ENCODE data around the gene JAK1. TPM values are rescaled to one million over a fixed set of nuclear protein-coding genes. Genes with fewer than 3 reads are reported as not detected.
A peak's percentile ranks its signal among the peaks of the same experiment; 100 is the strongest.

JAK1 gene
- total RNA-seq (2021; fragmentation: NEBNext Ultra II Directional; extraction: Animal tissue kit (Norgen Biotek cat#: 25700)) (22.5 and 24.5 TPM in 2 replicates), polyA plus RNA-seq (2011; rRNA removed) (7.3 and 7.8 TPM in 2 replicates), polyA minus RNA-seq (2011; rRNA and poly(A)+ RNA removed) (16.5 and 28.6 TPM in 2 replicates)
- 8.5 TPM for polyA plus RNA-seq (2011; cell fraction: cytosol; rRNA removed)
- 11.7 TPM for polyA plus RNA-seq (2011; cell fraction: nucleus; rRNA removed)
- polyA plus RNA-seq (2012, experiment 1 of 2): 10.6 to 13.5 TPM (median 12.2 TPM) in 4 replicates
- 1.0 TPM for polyA plus RNA-seq (2012, experiment 2 of 2)
- polyA plus RNA-seq (2013, experiment 1 of 2): 10.1 TPM
- polyA plus RNA-seq (2013, experiment 2 of 2): 10.1 TPM
- 15.0 TPM for polyA minus RNA-seq (2011; cell fraction: cytosol; rRNA and poly(A)+ RNA removed)
- polyA minus RNA-seq (2011; cell fraction: nucleus; rRNA and poly(A)+ RNA removed): 33.7 TPM
- long read RNA-seq, experiment 1, partial matches to known transcripts: 12 of 24 reads
- long read RNA-seq, experiment 1, other reads (novel, unspliced or antisense): 12 of 24 reads
- long read RNA-seq, experiment 2, partial matches to known transcripts: 3 of 3 reads
- long read RNA-seq, experiment 2, other reads (novel, unspliced or antisense): 0 of 3 reads

DNA sequence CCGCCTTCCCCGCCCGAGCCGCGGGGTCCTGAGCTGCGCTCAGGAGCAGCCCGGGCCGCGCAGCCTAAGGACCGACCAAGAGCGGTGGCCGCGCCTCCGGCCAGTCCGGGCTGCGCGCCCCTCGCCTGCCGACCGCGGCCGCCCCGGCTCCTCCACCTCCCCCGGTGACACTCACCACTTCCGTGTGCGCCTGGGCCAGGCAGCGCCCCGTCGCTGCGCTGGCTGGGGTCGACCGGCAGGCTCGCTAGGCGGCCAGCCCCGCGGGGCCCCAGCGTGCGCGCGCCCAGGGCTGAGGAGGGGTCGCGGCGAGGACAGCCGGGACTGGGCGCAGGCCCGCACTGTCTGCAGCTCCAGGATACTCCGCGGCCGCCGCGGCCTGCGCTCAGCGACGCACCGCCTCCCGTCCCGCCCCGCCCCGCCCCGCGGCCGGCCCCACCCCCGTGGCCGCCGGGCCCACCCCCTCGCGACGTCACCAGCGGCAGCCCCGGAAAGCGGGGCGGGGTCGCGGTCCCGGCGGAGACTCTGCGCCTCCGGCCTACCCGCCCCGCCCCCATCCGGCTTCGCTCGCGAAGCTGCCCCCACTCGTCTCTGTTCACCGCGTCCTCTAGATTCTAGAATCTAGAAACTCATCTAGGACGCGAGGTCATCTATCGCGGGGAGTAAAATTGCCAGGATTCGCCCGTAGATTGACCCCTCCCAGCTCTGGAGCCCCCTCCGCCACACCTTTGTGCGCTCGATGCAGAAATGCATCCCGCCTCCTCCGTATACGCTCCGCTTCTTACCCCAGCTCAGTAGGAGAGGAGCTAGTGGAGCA lies at the start of gene JAK1:
Gene JAK1, minus strand, starts transcription at position 392 of the 814 bp plus-strand sequence. CDS start 80,285 bp downstream, outside the sequence.
- peak within 1 kb of the TSS; percentile 49; the same call in 1 of the 2 replicates for H3K27ac ChIP-seq (ENCODE audit: low read depth, low read length)
- TF ChIP-seq JUND (IDR thresholded peaks at IDR 0.05; ENCODE audit: low read length) (no peak), CEBPB (IDR thresholded peaks at IDR 0.05; ENCODE audit: low read depth, low read length) (no peak), CTBP2 (IDR thresholded peaks at IDR 0.05; ENCODE audit: borderline replicate concordance, insufficient read depth, insufficient read length, low read length) (no peak), TEAD4 (IDR thresholded peaks at IDR 0.05; ENCODE audit: low read depth, low read length) (no peak), SIRT6 (IDR thresholded peaks at IDR 0.05; ENCODE audit: low read length) (no peak), YY1 (IDR thresholded peaks at IDR 0.05; ENCODE audit: low read depth, low read length) (no peak), RAD21 (IDR thresholded peaks at IDR 0.05 in 1 of 2, conservative IDR thresholded peaks at IDR 0.05 in 1 of 2; ENCODE audit: low read depth in 2 of 2, low read length in 2 of 2) (no peak; a peak in 1 of 4 replicates), HDAC2 (IDR thresholded peaks at IDR 0.05; ENCODE audit: borderline replicate concordance in 1 of 2, low read depth in 2 of 2, low read length in 2 of 2) (no peak; a peak in 1 of 4 replicates)

More for the DNA sequence above, at the start of gene JAK1:
- Histone ChIP-seq H2BK5ac (ENCODE audit: low read depth, low read length) (no peak within 1 kb of the TSS; the same call in 1 of the 2 replicates), H3K79me1 (ENCODE audit: low read depth, low read length) (no peaks in the 10 kb centered on the region), H3K36me3 (ENCODE audit: control insufficient read depth in 2 of 4, insufficient read depth in 4 of 4, low read length in 3 of 4) (no peaks in the 10 kb centered on the region), H3K23ac (ENCODE audit: insufficient read length) (no peak within 1 kb of the TSS), H3K9ac (replicated peaks in 1 of 4; ENCODE audit: extremely low read depth in 1 of 4, low read depth in 3 of 4, low read length in 3 of 4) (peak within 1 kb of the TSS; percentile 55 to 86 (median 72)), H4K91ac (replicated peaks; ENCODE audit: insufficient read length, low read length) (no peak within 1 kb of the TSS), H2AFZ (ENCODE audit: low read length) (peak within 1 kb of the TSS; percentile 76), H4K8ac (ENCODE audit: extremely low read depth, insufficient read depth, low read length) (peak within 1 kb of the TSS; percentile 81; the same call in 1 of the 2 replicates), H2BK20ac (ENCODE audit: low read length) (no peak within 1 kb of the TSS; the same call in 1 of the 2 replicates), H3K23me2 (ENCODE audit: low read depth, low read length) (peaks cover 7% of the 10 kb centered on the region), H3K18ac (ENCODE audit: extremely low read depth, low read length) (peak within 1 kb of the TSS; percentile 81; the same call in 1 of the 2 replicates), H3K4me2 (ENCODE audit: insufficient read depth in 1 of 2, low read depth in 2 of 2, low read length in 2 of 2) (peak within 1 kb of the TSS; percentile 84 to 91), H2BK15ac (ENCODE audit: low read length) (no peak within 1 kb of the TSS; the same call in 1 of the 2 replicates), H3K4me3 (ENCODE audit: extremely low read depth in 1 of 4, insufficient read depth in 2 of 4, low read depth in 3 of 4, low read length in 4 of 4) (peak within 1 kb of the TSS; percentile 74 to 93 (median 82)), H2BK120ac (replicated peaks; ENCODE audit: low read depth, low read length) (peak within 1 kb of the TSS; percentile 45), H2AK5ac (ENCODE audit: low read depth, low read length) (no peak within 1 kb of the TSS), H3K4me1 (replicated peaks in 1 of 4; ENCODE audit: control insufficient read depth in 3 of 4, insufficient read depth in 4 of 4, low read length in 3 of 4) (peaks cover 0 to 7% (median 3%) of the 10 kb centered on the region in 4 experiments; a peak in 4 of 7 replicates), H3K4ac (replicated peaks; ENCODE audit: insufficient read length, low read depth, low read length) (peak within 1 kb of the TSS; percentile 91), H2BK12ac (ENCODE audit: low read depth, low read length) (peak within 1 kb of the TSS; percentile 46), H3K27me3 (replicated peaks in 1 of 4; ENCODE audit: control insufficient read depth in 3 of 4, extremely low read depth in 1 of 4, insufficient read depth in 3 of 4, low read length in 3 of 4) (peaks cover 0 to 19% (median 3%) of the 10 kb centered on the region in 4 experiments; a peak in 5 of 7 replicates), H3K9me3 (ENCODE audit: insufficient read depth in 2 of 2, low read depth in 1 of 2, low read length in 1 of 2) (no peaks in the 10 kb centered on the region), H3K56ac (replicated peaks; ENCODE audit: insufficient read length, low read depth, low read length) (no peak within 1 kb of the TSS), H3K14ac (ENCODE audit: insufficient read length) (no peak within 1 kb of the TSS), H4K20me1 (replicated peaks in 1 of 2; ENCODE audit: control insufficient read depth in 1 of 2, insufficient read depth in 2 of 2, low read length in 2 of 2) (peaks cover 4 to 7% of the 10 kb centered on the region in 2 experiments), H4K5ac (ENCODE audit: insufficient read length, low read depth, low read length) (peak within 1 kb of the TSS; percentile 78), H3K79me2 (ENCODE audit: control insufficient read depth in 1 of 2, insufficient read depth in 2 of 2, low read length in 2 of 2) (peaks cover 0 to 15% of the 10 kb centered on the region in 2 experiments; a peak in 2 of 4 replicates)
- ChIA-PET CTCF (ENCODE audit: partially characterized antibody) (interaction anchor here (0.7 to 1.3 kb wide), 5 partner anchors 9 to 71 kb away, joined by 3 to 4 read pairs (median 4); no protein-coding TSS in a partner anchor), POLR2A (ENCODE audit: partially characterized antibody) (interaction anchor here (0.6 to 2.0 kb wide), 11 partner anchors 9 to 182 kb away, joined by 3 to 7 read pairs (median 3); no protein-coding TSS in a partner anchor)
- 2% methylated on average over 47 of the region's 100 CpGs; no CpG with 5 or more reads in 1 of the 2 experiments for WGBS, 2 experiments (ENCODE audit: extremely low coverage in 1 of 2, insufficient coverage in 1 of 2, insufficient read length in 1 of 2, insufficient replicate concordance in 2 of 2, low coverage in 1 of 2, low lambda C conversion rate in 2 of 2, missing lambda C conversion rate in 1 of 2)
- FAIRE-seq: no peak
- peak; percentile 34 to 87 for DNase-seq (ENCODE audit: low read depth in 1 of 2, low spot score in 2 of 2)

Data from H1 (cell line).